Limb (tissue), 2 donors: ENCODE results near the gene TEDC1.
"Not testable (repeated sequence)": the region's sequence is repeated elsewhere in the genome, so short reads cannot be mapped to it uniquely, and the experiment has no call there.

ENCODE experiments used
- DNase-seq, 2 donors: peaks; one replicate each; pipeline ENCODE4 v3.0.0-alpha.2; 2016; ENCODE audit errors: extremely low spot score in 2 of 2

Gene TEDC1

GRCh38 chr14:105536691-105537579 lies 45.9 kb downstream of the TEDC1 start:
- no peak for DNase-seq

GRCh38 chr14:105537580-105538474 lies 46.8 kb downstream of the TEDC1 start:
- peak in 1 of 2 donors; percentile 74 for DNase-seq

GRCh38 chr14:105538481-105539049 lies 47.5 kb downstream of the TEDC1 start:
- no peak for DNase-seq

GRCh38 chr14:105540811-105541210 lies 49.8 kb downstream of the TEDC1 start:
- no peak for DNase-seq

GRCh38 chr14:105541218-105541875 lies 50.3 kb downstream of the TEDC1 start:
- DNase-seq: no peak

- not testable (repeated sequence) for DNase-seq
These were observed 54.6 kb downstream of the TEDC1 start for GRCh38 chr14:105545676-105546075.

- DNase-seq: not testable (repeated sequence)
These were observed 55.4 kb downstream of the TEDC1 start for GRCh38 chr14:105546410-105546809.

GRCh38 chr14:105547072-105547471 lies 56.0 kb downstream of the TEDC1 start:
- DNase-seq: not testable (repeated sequence)

GRCh38 chr14:105547741-105548169 lies 56.7 kb downstream of the TEDC1 start:
- no peak for DNase-seq
